ENCODE results near the gene PARP2.
A peak's percentile ranks its signal among the peaks of the same experiment; 100 is the strongest.

DNA sequence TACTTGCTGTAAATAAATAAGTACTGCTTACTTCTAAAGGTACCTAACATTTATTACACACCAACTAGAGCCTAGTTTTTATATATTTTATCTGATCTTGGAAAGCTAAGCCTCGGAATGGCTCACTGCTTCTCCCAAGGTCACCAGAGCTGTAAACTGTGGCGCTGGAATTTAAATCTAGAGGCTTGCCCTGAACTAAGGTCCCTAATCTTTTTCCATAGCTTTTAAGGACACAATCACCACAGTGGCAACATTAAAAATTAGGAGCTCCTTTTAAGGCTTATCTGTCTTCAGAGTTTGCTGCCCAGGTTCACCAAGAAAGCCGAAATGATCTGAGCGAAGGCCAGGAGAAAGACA is 11.0 kb upstream of the PARP2 start:
- TF ChIP-seq, protein P1, sequence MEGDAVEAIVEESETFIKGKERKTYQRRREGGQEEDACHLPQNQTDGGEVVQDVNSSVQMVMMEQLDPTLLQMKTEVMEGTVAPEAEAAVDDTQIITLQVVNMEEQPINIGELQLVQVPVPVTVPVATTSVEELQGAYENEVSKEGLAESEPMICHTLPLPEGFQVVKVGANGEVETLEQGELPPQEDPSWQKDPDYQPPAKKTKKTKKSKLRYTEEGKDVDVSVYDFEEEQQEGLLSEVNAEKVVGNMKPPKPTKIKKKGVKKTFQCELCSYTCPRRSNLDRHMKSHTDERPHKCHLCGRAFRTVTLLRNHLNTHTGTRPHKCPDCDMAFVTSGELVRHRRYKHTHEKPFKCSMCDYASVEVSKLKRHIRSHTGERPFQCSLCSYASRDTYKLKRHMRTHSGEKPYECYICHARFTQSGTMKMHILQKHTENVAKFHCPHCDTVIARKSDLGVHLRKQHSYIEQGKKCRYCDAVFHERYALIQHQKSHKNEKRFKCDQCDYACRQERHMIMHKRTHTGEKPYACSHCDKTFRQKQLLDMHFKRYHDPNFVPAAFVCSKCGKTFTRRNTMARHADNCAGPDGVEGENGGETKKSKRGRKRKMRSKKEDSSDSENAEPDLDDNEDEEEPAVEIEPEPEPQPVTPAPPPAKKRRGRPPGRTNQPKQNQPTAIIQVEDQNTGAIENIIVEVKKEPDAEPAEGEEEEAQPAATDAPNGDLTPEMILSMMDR (IDR thresholded peaks at IDR 0.05), result peak; percentile 11; the same call in 1 of the 2 replicates
- TF ChIP-seq ZFX (IDR thresholded peaks at IDR 0.05; ENCODE audit: borderline replicate concordance), result no peak
